Thyroid gland (tissue), 4 donors: ENCODE data around the gene NDST1.

Source experiments
- POLR2A ChIP-seq, 2 donors: fragments of 450-650 bp; IDR thresholded peaks; one replicate each; pipeline ENCODE4 v1.6.1; 2017; ENCODE audit warnings: antibody characterized with exemption in 2 of 2, mild to moderate bottlenecking in 2 of 2, moderate library complexity in 1 of 2
- TF ChIP-seq, protein P1 (sequence below), 6 experiments: fragments of 200-600 bp in 3 of 6; fragments of 450-650 bp in 3 of 6; sonication (generic) in 3 of 6; IDR thresholded peaks; one replicate each; pipeline ENCODE4 v1.5.1; 2016 to 2019; ENCODE audit warnings: antibody characterized with exemption in 6 of 6, mild to moderate bottlenecking in 2 of 6, inconsistent platforms in 1 of 6, moderate library complexity in 1 of 6

DNA sequence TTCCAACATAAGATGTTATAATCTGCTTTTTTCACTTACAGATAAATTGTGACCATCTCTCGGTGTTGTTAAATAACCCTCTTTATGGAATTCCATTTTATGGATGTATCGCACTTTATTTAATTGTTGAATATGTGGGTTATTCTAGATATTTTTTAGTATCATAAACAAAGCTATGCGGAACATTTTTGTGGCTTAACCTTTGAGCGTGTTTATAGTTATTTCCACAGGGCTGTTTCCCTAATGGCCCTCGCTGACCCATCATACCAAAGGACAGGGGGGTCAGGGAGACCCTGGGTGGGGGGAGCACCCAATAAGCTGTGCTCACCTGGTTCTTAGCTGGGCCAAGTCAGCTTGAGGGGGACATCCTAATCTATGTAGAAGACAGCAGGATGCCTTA lies 65.3 kb downstream of the NDST1 start:
- TF ChIP-seq, protein P1, sequence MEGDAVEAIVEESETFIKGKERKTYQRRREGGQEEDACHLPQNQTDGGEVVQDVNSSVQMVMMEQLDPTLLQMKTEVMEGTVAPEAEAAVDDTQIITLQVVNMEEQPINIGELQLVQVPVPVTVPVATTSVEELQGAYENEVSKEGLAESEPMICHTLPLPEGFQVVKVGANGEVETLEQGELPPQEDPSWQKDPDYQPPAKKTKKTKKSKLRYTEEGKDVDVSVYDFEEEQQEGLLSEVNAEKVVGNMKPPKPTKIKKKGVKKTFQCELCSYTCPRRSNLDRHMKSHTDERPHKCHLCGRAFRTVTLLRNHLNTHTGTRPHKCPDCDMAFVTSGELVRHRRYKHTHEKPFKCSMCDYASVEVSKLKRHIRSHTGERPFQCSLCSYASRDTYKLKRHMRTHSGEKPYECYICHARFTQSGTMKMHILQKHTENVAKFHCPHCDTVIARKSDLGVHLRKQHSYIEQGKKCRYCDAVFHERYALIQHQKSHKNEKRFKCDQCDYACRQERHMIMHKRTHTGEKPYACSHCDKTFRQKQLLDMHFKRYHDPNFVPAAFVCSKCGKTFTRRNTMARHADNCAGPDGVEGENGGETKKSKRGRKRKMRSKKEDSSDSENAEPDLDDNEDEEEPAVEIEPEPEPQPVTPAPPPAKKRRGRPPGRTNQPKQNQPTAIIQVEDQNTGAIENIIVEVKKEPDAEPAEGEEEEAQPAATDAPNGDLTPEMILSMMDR (IDR thresholded peaks at IDR 0.05), result no peak
- TF ChIP-seq POLR2A (IDR thresholded peaks at IDR 0.05), result no peak
